NCI-H774 (cell line): Measurements from ENCODE around the gene ITPR1.

Experiments
- DNase-seq: peaks from one replicate; lab custom pipeline; 2025; lab: John Stamatoyannopoulos, UW

The ITPR1 gene

GRCh38 chr3:4533489-4534443 is 40.6 kb downstream of the ITPR1 start:
- DNase-seq, result no peak

- no peak for DNase-seq
Observed at GRCh38 chr3:4534906-4535305, 41.8 kb downstream of the ITPR1 start.

- no peak for DNase-seq
Observed at GRCh38 chr3:4536260-4536659, 43.1 kb downstream of the ITPR1 start.

GRCh38 chr3:4540267-4540666 is 47.1 kb downstream of the ITPR1 start:
- DNase-seq, result no peak

- no peak for DNase-seq
Observed at GRCh38 chr3:4543110-4543509, 50.0 kb downstream of the ITPR1 start.

GRCh38 chr3:4546346-4547178 is 53.4 kb downstream of the ITPR1 start:
- no peak for DNase-seq

GRCh38 chr3:4547799-4548198 is 54.7 kb downstream of the ITPR1 start:
- no peak for DNase-seq

GRCh38 chr3:4548356-4548755 is 55.2 kb downstream of the ITPR1 start:
- no peak for DNase-seq

GRCh38 chr3:4548780-4549179 is 55.6 kb downstream of the ITPR1 start:
- DNase-seq, result no peak

GRCh38 chr3:4549896-4550295 is 56.7 kb downstream of the ITPR1 start:
- no peak for DNase-seq

- DNase-seq, result no peak
Observed at GRCh38 chr3:4551051-4551711, 58.0 kb downstream of the ITPR1 start.

- DNase-seq, result no peak
Observed at GRCh38 chr3:4551794-4552442, 58.8 kb downstream of the ITPR1 start.

GRCh38 chr3:4552811-4553210 is 59.7 kb downstream of the ITPR1 start:
- no peak for DNase-seq

- no peak for DNase-seq
Observed at GRCh38 chr3:4561661-4562060, 68.5 kb downstream of the ITPR1 start.

- no peak for DNase-seq
Observed at GRCh38 chr3:4562595-4562994, 69.4 kb downstream of the ITPR1 start.

- DNase-seq, result no peak
Observed at GRCh38 chr3:4564270-4564669, 71.1 kb downstream of the ITPR1 start.

GRCh38 chr3:4564928-4565586 is 71.9 kb downstream of the ITPR1 start:
- no peak for DNase-seq

- no peak for DNase-seq
Observed at GRCh38 chr3:4565809-4566501, 72.8 kb downstream of the ITPR1 start.

GRCh38 chr3:4568841-4569240 is 75.7 kb downstream of the ITPR1 start:
- DNase-seq, result no peak

GRCh38 chr3:4570840-4571621 is 77.9 kb downstream of the ITPR1 start:
- no peak for DNase-seq
